Hepatocyte (in vitro differentiated cells): Measurements from ENCODE around the gene TTLL1. TPM values are rescaled to one million over a fixed set of nuclear protein-coding genes. Genes with fewer than 3 reads are reported as not detected.
A peak's percentile ranks its signal among the peaks of the same experiment; 100 is the strongest.

ENCODE experiments used
- DNase-seq: peaks from one replicate; pipeline ENCODE4 v3.0.0-alpha.2; 2016; ENCODE audit warnings: low spot score
- H2AFZ ChIP-seq: fragments of 200-600 bp; sonication (generic); 2 replicates; pipeline ENCODE4 v1.6.0; 2016; ENCODE audit warnings: antibody characterized with exemption, mild to moderate bottlenecking
- H3K27ac ChIP-seq: fragments of 200-600 bp; sonication (generic); 2 replicates; pipeline ENCODE4 v1.5.1; 2016; ENCODE audit warnings: mild to moderate bottlenecking
- H3K27me3 ChIP-seq: fragments of 200-600 bp; sonication (generic); 2 replicates; pipeline ENCODE4 v1.6.1; 2016
- H3K36me3 ChIP-seq: fragments of 200-600 bp; sonication (generic); replicated peaks from 2 replicates; pipeline ENCODE4 v1.5.1; 2016; ENCODE audit warnings: low read depth; ENCODE audit not compliant: insufficient read depth
- H3K4me1 ChIP-seq: fragments of 200-600 bp; sonication (generic); 2 replicates; pipeline ENCODE4 v1.5.1; 2016; ENCODE audit warnings: mild to moderate bottlenecking, moderate library complexity; ENCODE audit not compliant: insufficient read depth
- H3K4me2 ChIP-seq: fragments of 200-600 bp; sonication (generic); 2 replicates; pipeline ENCODE4 v1.6.0; 2016
- H3K4me3 ChIP-seq: fragments of 200-600 bp; sonication (generic); 2 replicates; pipeline ENCODE4 v1.5.1; 2016; ENCODE audit warnings: mild to moderate bottlenecking
- H3K79me2 ChIP-seq: fragments of 200-600 bp; sonication (generic); 2 replicates; pipeline ENCODE4 v1.6.0; 2017; ENCODE audit warnings: mild to moderate bottlenecking
- H3K9me2 ChIP-seq: fragments of 200-600 bp; sonication (generic); replicated peaks from 2 replicates; pipeline ENCODE4 v1.6.0; 2017; ENCODE audit warnings: mild to moderate bottlenecking; ENCODE audit not compliant: insufficient read depth
- H3K9me3 ChIP-seq: fragments of 200-600 bp; sonication (generic); 2 replicates; pipeline ENCODE4 v1.5.1; 2016; ENCODE audit warnings: low read depth, mild to moderate bottlenecking
- H4K20me1 ChIP-seq: fragments of 200-600 bp; sonication (generic); 2 replicates; pipeline ENCODE4 v1.6.0; 2016; ENCODE audit warnings: mild to moderate bottlenecking; ENCODE audit not compliant: insufficient read depth, poor library complexity, severe bottlenecking
- CTCF ChIP-seq: fragments of 200-600 bp; sonication (generic); IDR thresholded peaks from 2 replicates; pipeline ENCODE4 v1.5.1; 2016; ENCODE audit warnings: antibody characterized with exemption, mild to moderate bottlenecking; ENCODE audit not compliant: poor library complexity
- EZH2 ChIP-seq: fragments of 200-600 bp; sonication (generic); IDR thresholded peaks from 2 replicates; pipeline ENCODE4 v1.6.1; 2016; ENCODE audit warnings: antibody characterized with exemption, mild to moderate bottlenecking, borderline replicate concordance
- EZH2phosphoT487 ChIP-seq: fragments of 200-600 bp; sonication (generic); IDR thresholded peaks from one replicate; pipeline ENCODE4 v1.6.1; 2018; ENCODE audit warnings: antibody characterized with exemption, mild to moderate bottlenecking, low read depth, moderate library complexity; ENCODE audit not compliant: unreplicated experiment, severe bottlenecking
- WGBS: methylation state at CpG from one replicate; pipeline ENCODE4 v1.1.6; 2016; ENCODE audit warnings: low lambda C conversion rate; ENCODE audit errors: missing lambda C conversion rate; 5-methylcytosine and 5-hydroxymethylcytosine counted together
- polyA plus RNA-seq: library from polyadenylated mRNA; unstranded; fragments of >200 nt; fragmentation: Nextera tagmentation; extraction: Ambion mirVana; gene quantifications from 2 replicates; pipeline ENCODE4 v1.2.1, GENCODE V29; 2016
- total RNA-seq: library from RNA; depleted of rRNA; stranded (reverse); fragments of >200 nt; gene quantifications from 2 replicates; pipeline ENCODE4 v1.2.3, GENCODE V29; 2014

TTLL1 gene
- total and polyA plus RNA-seq, 2 experiments from 2014 or later = 6.4 to 8.7 TPM

GRCh38 chr22:43053176-43053575, 36.0 kb downstream of the TTLL1 start:
- no peak for DNase-seq
- Histone ChIP-seq H3K4me1 (no peaks in the 10 kb centered on the region), H3K27ac (no peak overlapping the region), H2AFZ (no peak overlapping the region), H3K4me3 (no peak overlapping the region), H3K9me2 (no peaks in the 10 kb centered on the region), H4K20me1 (no peaks in the 10 kb centered on the region), H3K9me3 (no peaks in the 10 kb centered on the region), H3K4me2 (no peak overlapping the region), H3K27me3 (no peaks in the 10 kb centered on the region), H3K36me3 (no peaks in the 10 kb centered on the region), H3K79me2 (no peaks in the 10 kb centered on the region)
- TF ChIP-seq EZH2 = no peak
- TF ChIP-seq CTCF = peak; percentile 6
- 90% methylated on average over 7 of the region's 7 CpGs for WGBS

GRCh38 chr22:43050995-43051394, 38.2 kb downstream of the TTLL1 start:
- Histone ChIP-seq H3K27me3 (no peaks in the 10 kb centered on the region), H2AFZ (no peak overlapping the region), H3K79me2 (no peaks in the 10 kb centered on the region), H3K9me2 (no peaks in the 10 kb centered on the region), H3K4me1 (no peaks in the 10 kb centered on the region), H3K4me3 (no peak overlapping the region), H3K9me3 (no peaks in the 10 kb centered on the region), H4K20me1 (no peaks in the 10 kb centered on the region), H3K4me2 (no peak overlapping the region), H3K36me3 (no peaks in the 10 kb centered on the region), H3K27ac (no peak overlapping the region)
- no peak for TF ChIP-seq CTCF
- TF ChIP-seq EZH2phosphoT487 = no peak
- no peak for TF ChIP-seq EZH2
- WGBS = 84% methylated on average over 10 of the region's 10 CpGs
- DNase-seq = no peak

- Histone ChIP-seq H4K20me1 (no peaks in the 10 kb centered on the region), H2AFZ (no peak overlapping the region), H3K27ac (no peak overlapping the region), H3K4me1 (no peaks in the 10 kb centered on the region), H3K36me3 (no peaks in the 10 kb centered on the region), H3K4me3 (no peak overlapping the region), H3K27me3 (no peaks in the 10 kb centered on the region), H3K9me2 (no peaks in the 10 kb centered on the region), H3K79me2 (no peaks in the 10 kb centered on the region), H3K9me3 (no peaks in the 10 kb centered on the region), H3K4me2 (no peak overlapping the region)
- DNase-seq = no peak
- TF ChIP-seq EZH2phosphoT487 (no peak), EZH2 (no peak), CTCF (no peak)
- WGBS = 85% methylated on average over 7 of the region's 7 CpGs
Observed at GRCh38 chr22:43047605-43048004, 41.6 kb downstream of the TTLL1 start.

- no peak overlapping the region for H3K4me3 ChIP-seq
- H3K27me3 ChIP-seq = no peaks in the 10 kb centered on the region
- no peaks in the 10 kb centered on the region for H3K79me2 ChIP-seq
- H3K27ac ChIP-seq = no peak overlapping the region
- no peak for DNase-seq
- no peaks in the 10 kb centered on the region for H3K36me3 ChIP-seq
- no peak for TF ChIP-seq EZH2phosphoT487
- TF ChIP-seq EZH2 = no peak
- no peak for TF ChIP-seq CTCF
- no peaks in the 10 kb centered on the region for H4K20me1 ChIP-seq
- H3K9me3 ChIP-seq = no peaks in the 10 kb centered on the region
- no peaks in the 10 kb centered on the region for H3K4me1 ChIP-seq
- H2AFZ ChIP-seq = no peak overlapping the region
- H3K4me2 ChIP-seq = no peak overlapping the region
- no peaks in the 10 kb centered on the region for H3K9me2 ChIP-seq
- 92% methylated on average over 10 of the region's 10 CpGs for WGBS
Observed at GRCh38 chr22:43044290-43044712, 44.9 kb downstream of the TTLL1 start.
